Neural cell (in vitro differentiated cells): Measurements from ENCODE around the gene ZCCHC17. TPM values are rescaled to one million over a fixed set of nuclear protein-coding genes. Genes with fewer than 3 reads are reported as not detected.

Source experiments
- H2AFZ ChIP-seq: fragments of 200-600, 300-800 bp; sonication (generic), shearing (Covaris generic); 2 replicates; pipeline ENCODE4 v1.6.0; 2014; ENCODE audit warnings: low read depth, mild to moderate bottlenecking, antibody characterized with exemption, low read length, moderate library complexity
- H3F3A ChIP-seq: fragments of 200-600 bp; shearing (Covaris generic); 2 replicates; pipeline ENCODE4 v1.6.1; 2016; ENCODE audit warnings: mild to moderate bottlenecking, moderate library complexity, mixed read lengths, antibody characterized with exemption, low read length; ENCODE audit not compliant: insufficient read depth, poor library complexity, severe bottlenecking
- H3K27ac ChIP-seq: fragments of 200-600, 300-800 bp; sonication (generic), shearing (Covaris generic); 2 replicates; pipeline ENCODE4 v1.5.1; 2014; ENCODE audit warnings: mild to moderate bottlenecking, low read length, moderate library complexity
- H3K27me3 ChIP-seq: fragments of 300-800, 200-600 bp; sonication (generic), shearing (Covaris generic); 2 replicates; pipeline ENCODE4 v1.6.0; 2014; ENCODE audit warnings: mild to moderate bottlenecking, low read depth, low read length, moderate library complexity; ENCODE audit not compliant: insufficient read depth
- H3K36me3 ChIP-seq: fragments of 300-800, 200-600 bp; sonication (generic), shearing (Covaris generic); 2 replicates; pipeline ENCODE4 v1.5.1; 2014; ENCODE audit warnings: mild to moderate bottlenecking, antibody characterized with exemption, low read length, moderate library complexity; ENCODE audit not compliant: insufficient read depth
- H3K4me2 ChIP-seq: fragments of 300-800, 200-600 bp; sonication (generic), shearing (Covaris generic); 2 replicates; pipeline ENCODE4 v1.6.0; 2014; ENCODE audit warnings: mild to moderate bottlenecking, low read length
- H3K4me3 ChIP-seq: fragments of 300-800, 200-600 bp; sonication (generic), shearing (Covaris generic); 2 replicates; pipeline ENCODE4 v1.5.1; 2014; ENCODE audit warnings: mild to moderate bottlenecking, low read length, moderate library complexity
- H3K79me2 ChIP-seq: fragments of 200-600 bp; shearing (Covaris generic); replicated peaks from 2 replicates; pipeline ENCODE4 v1.6.0; 2014; ENCODE audit warnings: mild to moderate bottlenecking, low read length, moderate library complexity; ENCODE audit not compliant: insufficient read depth
- H3K9ac ChIP-seq: fragments of 300-800, 200-600 bp; sonication (generic), shearing (Covaris generic); 2 replicates; pipeline ENCODE4 v1.6.1; 2016; ENCODE audit warnings: mild to moderate bottlenecking, low read length, mixed read lengths
- H3K9me2 ChIP-seq: fragments of 200-600 bp; shearing (Covaris generic); 2 replicates; pipeline ENCODE4 v1.6.1; 2016; ENCODE audit warnings: mild to moderate bottlenecking, low read length, mixed read lengths; ENCODE audit not compliant: insufficient read depth
- H3K9me3 ChIP-seq: fragments of 200-600, 300-800 bp; sonication (generic), shearing (Covaris generic); 2 replicates; pipeline ENCODE4 v1.6.1; 2016; ENCODE audit warnings: mild to moderate bottlenecking, mixed run types, low read length, moderate library complexity, mixed read lengths
- H4K20me1 ChIP-seq: fragments of 200-600 bp; shearing (Covaris generic); 2 replicates; pipeline ENCODE4 v1.6.1; 2016; ENCODE audit warnings: mild to moderate bottlenecking, mixed run types; ENCODE audit not compliant: insufficient read depth
- EP300 ChIP-seq: fragments of 450-650 bp; conservative IDR thresholded peaks from 2 replicates; pipeline ENCODE4 v1.6.1; 2014; ENCODE audit warnings: antibody characterized with exemption, mild to moderate bottlenecking, moderate library complexity; ENCODE audit not compliant: poor library complexity, severe bottlenecking
- EZH2 ChIP-seq: fragments of 200-600, 300-800 bp; shearing (Covaris generic), sonication (generic); IDR thresholded peaks from 2 replicates; pipeline ENCODE4 v1.6.1; 2014; ENCODE audit warnings: antibody characterized with exemption, low read length, borderline replicate concordance, mild to moderate bottlenecking; ENCODE audit not compliant: insufficient read depth, poor library complexity, severe bottlenecking
- MXI1 ChIP-seq: fragments of 450-650 bp; conservative IDR thresholded peaks from 2 replicates; pipeline ENCODE4 v1.6.1; 2014; ENCODE audit warnings: antibody characterized with exemption, mild to moderate bottlenecking; ENCODE audit not compliant: poor library complexity, severe bottlenecking
- POLR2AphosphoS5 ChIP-seq: IDR thresholded peaks from 2 replicates; pipeline ENCODE4 v1.6.1; 2012
- RAD21 ChIP-seq: fragments of 450-650 bp; conservative IDR thresholded peaks from 2 replicates; pipeline ENCODE4 v1.6.1; 2014; ENCODE audit warnings: antibody characterized with exemption, mild to moderate bottlenecking, moderate library complexity
- SMC3 ChIP-seq: fragments of 450-650 bp; conservative IDR thresholded peaks from 2 replicates; pipeline ENCODE4 v1.6.1; 2014; ENCODE audit warnings: antibody characterized with exemption, mild to moderate bottlenecking, moderate library complexity; ENCODE audit not compliant: poor library complexity
- TAF1 ChIP-seq: IDR thresholded peaks from 2 replicates; pipeline ENCODE4 v1.6.1; 2012; ENCODE audit warnings: low read depth
- polyA plus RNA-seq: library from polyadenylated mRNA; depleted of rRNA; stranded (reverse); fragments of >200 nt; gene quantifications from 2 replicates; pipeline ENCODE4 v1.2.3, GENCODE V29; 2014
- TF ChIP-seq, protein P1 (sequence below): fragments of 450-650 bp; IDR thresholded peaks from 2 replicates; pipeline ENCODE4 v1.5.1; 2014; ENCODE audit warnings: antibody characterized with exemption, mild to moderate bottlenecking, moderate library complexity; ENCODE audit not compliant: poor library complexity, severe bottlenecking
- TF ChIP-seq, protein P2 (sequence below): IDR thresholded peaks from 2 replicates; pipeline ENCODE4 v1.6.1; 2012; ENCODE audit warnings: borderline replicate concordance

The ZCCHC17 gene
- polyA plus RNA-seq, 1 donor from 2014 or later = 146 TPM

DNA sequence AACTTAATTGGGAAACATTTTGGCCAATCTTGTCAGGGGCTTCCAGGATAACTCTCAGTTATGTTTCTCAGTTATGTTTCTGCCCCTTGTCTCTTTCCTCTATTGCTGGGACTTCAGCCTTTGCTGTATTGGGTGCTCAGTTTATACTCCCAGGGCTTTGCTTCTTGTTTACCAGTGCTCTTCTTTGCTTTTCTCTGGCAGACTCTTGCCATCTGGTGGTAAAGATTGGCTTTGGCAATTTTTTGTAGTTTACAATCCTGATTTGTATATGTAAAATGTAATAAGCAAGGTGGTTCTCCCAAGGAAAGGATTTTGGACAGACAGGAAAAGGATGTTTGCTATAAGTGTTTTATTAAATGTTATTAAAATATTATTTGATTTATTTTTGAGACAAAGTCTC is 38.2 kb downstream of the ZCCHC17 start:
- TF ChIP-seq TAF1 (no peak), POLR2AphosphoS5 (no peak), EP300 (no peak), MXI1 (no peak), EZH2 (no peak), SMC3 (peak; percentile 85), RAD21 (peak; percentile 77)
- TF ChIP-seq, protein P1, sequence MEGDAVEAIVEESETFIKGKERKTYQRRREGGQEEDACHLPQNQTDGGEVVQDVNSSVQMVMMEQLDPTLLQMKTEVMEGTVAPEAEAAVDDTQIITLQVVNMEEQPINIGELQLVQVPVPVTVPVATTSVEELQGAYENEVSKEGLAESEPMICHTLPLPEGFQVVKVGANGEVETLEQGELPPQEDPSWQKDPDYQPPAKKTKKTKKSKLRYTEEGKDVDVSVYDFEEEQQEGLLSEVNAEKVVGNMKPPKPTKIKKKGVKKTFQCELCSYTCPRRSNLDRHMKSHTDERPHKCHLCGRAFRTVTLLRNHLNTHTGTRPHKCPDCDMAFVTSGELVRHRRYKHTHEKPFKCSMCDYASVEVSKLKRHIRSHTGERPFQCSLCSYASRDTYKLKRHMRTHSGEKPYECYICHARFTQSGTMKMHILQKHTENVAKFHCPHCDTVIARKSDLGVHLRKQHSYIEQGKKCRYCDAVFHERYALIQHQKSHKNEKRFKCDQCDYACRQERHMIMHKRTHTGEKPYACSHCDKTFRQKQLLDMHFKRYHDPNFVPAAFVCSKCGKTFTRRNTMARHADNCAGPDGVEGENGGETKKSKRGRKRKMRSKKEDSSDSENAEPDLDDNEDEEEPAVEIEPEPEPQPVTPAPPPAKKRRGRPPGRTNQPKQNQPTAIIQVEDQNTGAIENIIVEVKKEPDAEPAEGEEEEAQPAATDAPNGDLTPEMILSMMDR = peak; percentile 71
- TF ChIP-seq, protein P2, sequence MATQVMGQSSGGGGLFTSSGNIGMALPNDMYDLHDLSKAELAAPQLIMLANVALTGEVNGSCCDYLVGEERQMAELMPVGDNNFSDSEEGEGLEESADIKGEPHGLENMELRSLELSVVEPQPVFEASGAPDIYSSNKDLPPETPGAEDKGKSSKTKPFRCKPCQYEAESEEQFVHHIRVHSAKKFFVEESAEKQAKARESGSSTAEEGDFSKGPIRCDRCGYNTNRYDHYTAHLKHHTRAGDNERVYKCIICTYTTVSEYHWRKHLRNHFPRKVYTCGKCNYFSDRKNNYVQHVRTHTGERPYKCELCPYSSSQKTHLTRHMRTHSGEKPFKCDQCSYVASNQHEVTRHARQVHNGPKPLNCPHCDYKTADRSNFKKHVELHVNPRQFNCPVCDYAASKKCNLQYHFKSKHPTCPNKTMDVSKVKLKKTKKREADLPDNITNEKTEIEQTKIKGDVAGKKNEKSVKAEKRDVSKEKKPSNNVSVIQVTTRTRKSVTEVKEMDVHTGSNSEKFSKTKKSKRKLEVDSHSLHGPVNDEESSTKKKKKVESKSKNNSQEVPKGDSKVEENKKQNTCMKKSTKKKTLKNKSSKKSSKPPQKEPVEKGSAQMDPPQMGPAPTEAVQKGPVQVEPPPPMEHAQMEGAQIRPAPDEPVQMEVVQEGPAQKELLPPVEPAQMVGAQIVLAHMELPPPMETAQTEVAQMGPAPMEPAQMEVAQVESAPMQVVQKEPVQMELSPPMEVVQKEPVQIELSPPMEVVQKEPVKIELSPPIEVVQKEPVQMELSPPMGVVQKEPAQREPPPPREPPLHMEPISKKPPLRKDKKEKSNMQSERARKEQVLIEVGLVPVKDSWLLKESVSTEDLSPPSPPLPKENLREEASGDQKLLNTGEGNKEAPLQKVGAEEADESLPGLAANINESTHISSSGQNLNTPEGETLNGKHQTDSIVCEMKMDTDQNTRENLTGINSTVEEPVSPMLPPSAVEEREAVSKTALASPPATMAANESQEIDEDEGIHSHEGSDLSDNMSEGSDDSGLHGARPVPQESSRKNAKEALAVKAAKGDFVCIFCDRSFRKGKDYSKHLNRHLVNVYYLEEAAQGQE = no peak
- no peak overlapping the region for H3K27ac ChIP-seq
- no peaks in the 10 kb centered on the region for H3F3A ChIP-seq
- H3K9me3 ChIP-seq = no peaks in the 10 kb centered on the region
- H3K9me2 ChIP-seq = no peaks in the 10 kb centered on the region
- H2AFZ ChIP-seq = no peak overlapping the region
- no peaks in the 10 kb centered on the region for H3K36me3 ChIP-seq
- H3K4me3 ChIP-seq = no peak overlapping the region
- H3K4me2 ChIP-seq = no peak overlapping the region
- H3K27me3 ChIP-seq = no peaks in the 10 kb centered on the region
- H3K79me2 ChIP-seq = no peaks in the 10 kb centered on the region
- H4K20me1 ChIP-seq = no peaks in the 10 kb centered on the region
- H3K9ac ChIP-seq = no peak overlapping the region

DNA sequence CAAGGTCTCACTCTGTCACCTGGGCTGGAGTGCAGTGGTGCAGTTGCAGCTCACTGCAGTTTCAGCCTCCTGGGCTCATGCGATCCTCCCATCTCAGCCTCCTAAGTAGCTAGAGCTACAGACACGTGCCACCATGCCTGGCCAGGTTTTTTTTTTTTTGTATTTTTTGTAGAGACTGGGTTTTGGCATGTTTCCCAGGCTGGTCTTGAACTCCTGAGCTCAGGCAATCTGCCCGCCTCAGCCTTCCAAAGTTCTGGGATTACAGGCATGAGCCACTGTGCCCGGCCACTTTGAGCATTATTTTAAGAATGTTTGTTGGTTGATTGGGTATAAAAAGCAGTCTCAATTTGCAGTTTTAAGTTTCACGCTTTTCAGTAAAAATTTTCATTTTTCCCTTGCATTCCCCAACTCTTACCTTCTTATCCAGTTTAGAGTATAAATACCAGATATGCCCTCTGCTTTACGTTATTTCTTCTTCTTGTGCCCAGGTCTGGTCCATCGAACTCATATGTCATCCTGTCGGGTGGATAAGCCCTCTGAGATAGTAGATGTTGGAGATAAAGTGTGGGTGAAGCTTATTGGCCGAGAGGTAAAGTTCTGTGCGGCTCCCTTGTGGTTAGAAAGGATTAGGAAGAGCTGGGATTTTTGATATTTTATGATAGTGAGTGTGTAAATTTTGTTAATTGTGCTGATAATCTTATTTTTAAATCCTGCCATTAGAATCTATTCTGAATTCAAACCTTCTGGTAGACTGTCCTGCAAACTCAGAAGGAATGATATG is 40.0 kb downstream of the ZCCHC17 start:
- Histone ChIP-seq H3K4me3 (no peak overlapping the region), H3K9ac (no peak overlapping the region), H3K9me2 (no peaks in the 10 kb centered on the region), H3K36me3 (no peaks in the 10 kb centered on the region), H2AFZ (no peak overlapping the region), H3K79me2 (no peaks in the 10 kb centered on the region), H3F3A (no peaks in the 10 kb centered on the region), H4K20me1 (no peaks in the 10 kb centered on the region), H3K27me3 (no peaks in the 10 kb centered on the region), H3K9me3 (no peaks in the 10 kb centered on the region), H3K4me2 (no peak overlapping the region), H3K27ac (no peak overlapping the region)
- TF ChIP-seq POLR2AphosphoS5 (no peak), TAF1 (no peak)
